Sigmoid colon (tissue), 7 donors: ENCODE measurements around the gene PTGER2. TPM values are rescaled to one million over a fixed set of nuclear protein-coding genes. Genes with fewer than 3 reads are reported as not detected.

Experiments used
- DNase-seq: peaks from one replicate; pipeline ENCODE4 v3.0.0-alpha.2; 2019
- H3K27ac ChIP-seq, 4 donors: fragments of 200-600 bp; sonication (generic); one replicate each; pipeline ENCODE4 v1.5.1; 2016 to 2019; ENCODE audit warnings: mild to moderate bottlenecking in 1 of 4
- H3K27me3 ChIP-seq, 3 donors: fragments of 200-600 bp; sonication (generic); one replicate each; pipeline ENCODE4 v1.5.1; 2019; ENCODE audit warnings: mild to moderate bottlenecking in 1 of 3
- H3K36me3 ChIP-seq, 4 donors: fragments of 200-600 bp; sonication (generic); one replicate each; pipeline ENCODE4 v1.5.1; 2016 to 2019
- H3K4me1 ChIP-seq, 4 donors: fragments of 200-600 bp; sonication (generic); one replicate each; pipeline ENCODE4 v1.5.1; 2017 to 2019
- H3K4me3 ChIP-seq, 4 donors: fragments of 200-600 bp; sonication (generic); one replicate each; pipeline ENCODE4 v1.5.1; 2017 to 2019; ENCODE audit warnings: mild to moderate bottlenecking in 2 of 4, moderate library complexity in 1 of 4
- H3K9me3 ChIP-seq, 4 donors: fragments of 200-600 bp in 3 of 4; sonication (generic) in 3 of 4; one replicate each; pipeline versions ENCODE4 v1.5.1 to v1.6.1; 2013 to 2019
- EP300 ChIP-seq, 4 donors: sonication (generic); formaldehyde crosslinking; IDR thresholded peaks; one replicate each; pipeline ENCODE4 v1.6.1; 2017; ENCODE audit warnings: antibody characterized with exemption in 4 of 4
- POLR2A ChIP-seq, 2 donors: fragments of 450-650 bp; IDR thresholded peaks; one replicate each; pipeline ENCODE4 v1.6.1; 2016; ENCODE audit warnings: antibody characterized with exemption in 2 of 2, mild to moderate bottlenecking in 2 of 2, moderate library complexity in 2 of 2
- POLR2AphosphoS5 ChIP-seq, 4 donors: sonication (generic); formaldehyde crosslinking; IDR thresholded peaks; one replicate each; pipeline ENCODE4 v1.6.1; 2017; ENCODE audit warnings: antibody characterized with exemption in 4 of 4
- WGBS, 2 donors: extraction: QIAGEN DNeasy Blood & Tissue Kit; methylation state at CpG; one replicate each; pipeline ENCODE4 v1.1.7; 2013; 5-methylcytosine and 5-hydroxymethylcytosine counted together
- intact Hi-C: fragments of 100-400 bp; cut with DNase I; formaldehyde crosslinking; loops from one replicate; pipeline ENCODE4 v1.15.1; 2023
- polyA plus RNA-seq, 3 donors: library from polyadenylated mRNA; stranded (reverse); fragments of 200-250 nt; gene quantifications; one replicate each; pipeline ENCODE4 v1.2.3, GENCODE V29; 2013
- total RNA-seq, 4 donors: library from RNA; depleted of rRNA; stranded (reverse); fragments of >200 nt; gene quantifications; one replicate each; pipeline ENCODE4 v1.1.0, GENCODE V29; 2016
- TF ChIP-seq, protein P1 (sequence below), 4 experiments: fragments of 450-650 bp in 3 of 4; fragments of 200-600 bp in 1 of 4; IDR thresholded peaks; one replicate each; pipeline ENCODE4 v1.5.1; 2016 to 2019; ENCODE audit warnings: antibody characterized with exemption in 4 of 4, mild to moderate bottlenecking in 3 of 4, moderate library complexity in 2 of 4
- donor health status: healthy with polysubstance abuse.
- donor health status: Bipolar disorder and iron deficiency.
- donor health status: healthy.

Gene PTGER2, protein sequence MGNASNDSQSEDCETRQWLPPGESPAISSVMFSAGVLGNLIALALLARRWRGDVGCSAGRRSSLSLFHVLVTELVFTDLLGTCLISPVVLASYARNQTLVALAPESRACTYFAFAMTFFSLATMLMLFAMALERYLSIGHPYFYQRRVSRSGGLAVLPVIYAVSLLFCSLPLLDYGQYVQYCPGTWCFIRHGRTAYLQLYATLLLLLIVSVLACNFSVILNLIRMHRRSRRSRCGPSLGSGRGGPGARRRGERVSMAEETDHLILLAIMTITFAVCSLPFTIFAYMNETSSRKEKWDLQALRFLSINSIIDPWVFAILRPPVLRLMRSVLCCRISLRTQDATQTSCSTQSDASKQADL
- total RNA-seq: 1 to 10 TPM in 3 of 4 donors, under 1 TPM in 1; 0.55 to 2.5 (median 1.3) TPM
- 1 to 10 TPM; 3.0 to 3.9 (median 3.0) TPM for polyA plus RNA-seq

DNA sequence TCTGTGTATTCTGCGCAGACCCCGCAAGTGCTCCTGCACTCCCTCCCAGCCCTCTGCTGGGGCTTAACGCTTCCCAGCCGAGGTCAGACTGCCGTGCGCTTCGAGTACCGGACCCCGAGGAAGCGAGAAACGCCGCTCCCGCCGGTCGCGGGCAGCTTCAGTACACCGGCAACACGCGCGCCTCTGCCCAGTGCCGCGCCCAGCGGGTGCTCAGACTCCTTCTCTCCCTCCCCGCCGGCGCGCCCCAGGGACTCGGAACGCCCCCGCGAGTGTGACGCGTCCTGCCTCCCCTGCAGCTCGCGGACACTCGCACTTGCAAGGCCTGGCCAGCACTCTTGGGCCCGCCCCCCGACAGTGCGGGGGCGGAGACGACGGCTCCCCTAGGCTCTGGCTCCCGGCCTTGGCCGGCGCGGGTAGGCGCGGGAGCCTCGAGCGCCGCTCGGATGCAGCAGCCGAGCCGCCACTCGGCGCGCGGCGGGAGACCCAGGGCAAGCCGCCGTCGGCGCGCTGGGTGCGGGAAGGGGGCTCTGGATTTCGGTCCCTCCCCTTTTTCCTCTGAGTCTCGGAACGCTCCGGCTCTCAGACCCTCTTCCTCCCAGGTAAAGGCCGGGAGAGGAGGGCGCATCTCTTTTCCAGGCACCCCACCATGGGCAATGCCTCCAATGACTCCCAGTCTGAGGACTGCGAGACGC lies at the start of gene PTGER2:
Gene PTGER2 (plus strand): TSS at position 410 of the 692 bp plus-strand sequence. CDS start 237 bp downstream, at position 647.
- H3K4me3 ChIP-seq: peak within 1 kb of the TSS; percentile 28 to 54 (median 48)
- H3K9me3 ChIP-seq: no peaks in the 10 kb centered on the region
- peak within 1 kb of the TSS; percentile 12 to 79 (median 50) for H3K27ac ChIP-seq
- peak; percentile 92 for DNase-seq
- no peak for TF ChIP-seq EP300 (IDR thresholded peaks at IDR 0.05)
- TF ChIP-seq, protein P1, sequence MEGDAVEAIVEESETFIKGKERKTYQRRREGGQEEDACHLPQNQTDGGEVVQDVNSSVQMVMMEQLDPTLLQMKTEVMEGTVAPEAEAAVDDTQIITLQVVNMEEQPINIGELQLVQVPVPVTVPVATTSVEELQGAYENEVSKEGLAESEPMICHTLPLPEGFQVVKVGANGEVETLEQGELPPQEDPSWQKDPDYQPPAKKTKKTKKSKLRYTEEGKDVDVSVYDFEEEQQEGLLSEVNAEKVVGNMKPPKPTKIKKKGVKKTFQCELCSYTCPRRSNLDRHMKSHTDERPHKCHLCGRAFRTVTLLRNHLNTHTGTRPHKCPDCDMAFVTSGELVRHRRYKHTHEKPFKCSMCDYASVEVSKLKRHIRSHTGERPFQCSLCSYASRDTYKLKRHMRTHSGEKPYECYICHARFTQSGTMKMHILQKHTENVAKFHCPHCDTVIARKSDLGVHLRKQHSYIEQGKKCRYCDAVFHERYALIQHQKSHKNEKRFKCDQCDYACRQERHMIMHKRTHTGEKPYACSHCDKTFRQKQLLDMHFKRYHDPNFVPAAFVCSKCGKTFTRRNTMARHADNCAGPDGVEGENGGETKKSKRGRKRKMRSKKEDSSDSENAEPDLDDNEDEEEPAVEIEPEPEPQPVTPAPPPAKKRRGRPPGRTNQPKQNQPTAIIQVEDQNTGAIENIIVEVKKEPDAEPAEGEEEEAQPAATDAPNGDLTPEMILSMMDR (IDR thresholded peaks at IDR 0.05): no peak
- TF ChIP-seq POLR2AphosphoS5 (IDR thresholded peaks at IDR 0.05): peak in 3 of 4 donors; percentile 38 to 63 (median 42)
- no peak for TF ChIP-seq POLR2A (IDR thresholded peaks at IDR 0.05)
- 0 to 1% methylated on average over 73 of the region's 73 CpGs for WGBS, 2 donors
- H3K4me1 ChIP-seq: peaks cover 0 to 25% (median 19%) of the 10 kb centered on the region in 4 donors
- intact Hi-C loops: loop anchor here (5.0 kb wide), 1 partner anchor 38 kb away; no protein-coding TSS in a partner anchor
- no peaks in the 10 kb centered on the region for H3K36me3 ChIP-seq
- H3K27me3 ChIP-seq: peaks cover 0 to 33% (median 15%) of the 10 kb centered on the region in 3 donors

DNA sequence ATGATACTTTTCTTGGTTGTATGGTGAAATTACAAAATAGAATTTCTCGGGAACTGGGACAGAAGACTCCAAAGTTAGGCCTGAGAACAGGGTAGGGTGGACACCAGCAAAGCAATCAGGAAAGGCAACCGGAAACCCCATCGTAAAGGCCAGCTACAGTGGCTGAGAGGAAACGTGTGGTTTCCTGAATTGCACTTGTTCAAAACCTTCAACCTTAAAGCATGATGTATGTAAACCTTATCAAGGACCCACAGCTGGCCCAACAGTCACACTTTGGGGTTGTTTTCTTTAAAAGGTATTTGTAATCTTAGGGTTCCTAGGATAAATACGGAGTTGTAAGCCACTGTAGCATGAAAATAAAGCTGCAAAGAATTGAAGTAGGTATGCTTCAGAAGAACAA lies 48.9 kb upstream of the PTGER2 start:
- intact Hi-C loops: no loop called here
- 27 to 38% methylated on average over 5 of the region's 5 CpGs for WGBS, 2 donors

DNA sequence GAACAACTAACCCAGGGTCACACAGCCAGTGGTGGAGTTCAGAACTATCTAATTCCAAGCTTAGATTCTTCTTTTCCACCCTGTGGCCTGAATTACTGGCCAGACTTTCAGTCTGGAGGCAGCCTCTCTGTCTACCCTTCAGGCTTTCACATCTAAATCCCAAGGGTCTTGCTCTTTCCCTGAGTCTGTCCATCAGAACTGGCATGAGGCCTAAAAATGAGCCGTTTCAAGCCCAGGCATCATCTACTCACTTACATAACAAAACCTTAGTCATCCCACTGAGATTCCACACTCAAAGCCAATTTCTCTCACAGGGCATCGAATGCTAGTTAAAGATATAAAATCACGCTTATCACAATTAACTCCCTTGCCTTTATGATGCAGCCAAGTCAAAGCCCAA lies 47.9 kb upstream of the PTGER2 start:
- peak; percentile 85 for DNase-seq

More for the DNA sequence above, 48.9 kb upstream of the PTGER2 start:
- Histone ChIP-seq H3K9me3 (no peaks in the 10 kb centered on the region), H3K36me3 (no peaks in the 10 kb centered on the region), H3K4me3 (no peak overlapping the region), H3K27ac (no peak overlapping the region), H3K27me3 (peaks cover 8 to 33% (median 22%) of the 10 kb centered on the region in 3 donors), H3K4me1 (peaks cover 0 to 24% (median 18%) of the 10 kb centered on the region in 4 donors)
- TF ChIP-seq POLR2AphosphoS5 (IDR thresholded peaks at IDR 0.05) (no peak), EP300 (IDR thresholded peaks at IDR 0.05) (no peak), POLR2A (IDR thresholded peaks at IDR 0.05) (no peak)
- TF ChIP-seq, protein P1 (IDR thresholded peaks at IDR 0.05): no peak
- no peak for DNase-seq

DNA sequence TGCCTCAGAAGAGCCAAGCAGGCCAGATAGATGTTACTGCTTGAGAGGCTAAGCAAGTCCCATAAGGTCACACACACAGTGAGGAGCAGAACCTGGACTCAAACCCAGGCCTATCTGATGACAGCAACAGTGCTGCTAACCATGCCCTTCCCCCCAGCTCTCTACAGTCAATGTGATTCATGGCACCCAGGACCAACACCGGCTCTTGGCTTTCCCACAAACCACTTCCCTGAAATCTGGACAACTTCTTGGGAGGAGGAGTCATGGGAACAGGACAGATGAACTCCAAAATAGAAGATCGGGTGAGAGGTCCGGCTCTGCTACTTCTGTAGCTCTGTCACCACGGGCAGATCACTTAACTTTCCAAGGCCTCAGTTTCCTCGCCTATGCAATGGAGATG lies 47.3 kb upstream of the PTGER2 start:
- intact Hi-C loops: no loop called here
- Histone ChIP-seq H3K9me3 (no peaks in the 10 kb centered on the region), H3K4me1 (peaks cover 0 to 24% (median 18%) of the 10 kb centered on the region in 4 donors), H3K36me3 (no peaks in the 10 kb centered on the region), H3K4me3 (no peak overlapping the region), H3K27ac (no peak overlapping the region), H3K27me3 (peaks cover 8 to 33% (median 22%) of the 10 kb centered on the region in 3 donors)
- WGBS, 2 donors: 19 to 61% methylated on average over 5 of the region's 5 CpGs
- DNase-seq: no peak
- TF ChIP-seq, protein P1 (IDR thresholded peaks at IDR 0.05): no peak
- TF ChIP-seq POLR2A (IDR thresholded peaks at IDR 0.05) (no peak), POLR2AphosphoS5 (IDR thresholded peaks at IDR 0.05) (no peak), EP300 (IDR thresholded peaks at IDR 0.05) (no peak)

More for the DNA sequence above, 47.9 kb upstream of the PTGER2 start:
- Histone ChIP-seq H3K4me1 (peaks cover 0 to 24% (median 18%) of the 10 kb centered on the region in 4 donors), H3K36me3 (no peaks in the 10 kb centered on the region), H3K4me3 (no peak overlapping the region), H3K27ac (no peak overlapping the region), H3K9me3 (no peaks in the 10 kb centered on the region), H3K27me3 (peaks cover 8 to 33% (median 22%) of the 10 kb centered on the region in 3 donors)
- intact Hi-C loops: no loop called here
- no peak for TF ChIP-seq POLR2AphosphoS5 (IDR thresholded peaks at IDR 0.05)
- TF ChIP-seq EP300 (IDR thresholded peaks at IDR 0.05): no peak
- TF ChIP-seq POLR2A (IDR thresholded peaks at IDR 0.05): no peak
- TF ChIP-seq, protein P1 (IDR thresholded peaks at IDR 0.05): no peak
- 14 to 63% methylated on average over 3 of the region's 3 CpGs for WGBS, 2 donors
